Measurements from ENCODE around the gene ALOX5. TPM values are rescaled to one million over a fixed set of nuclear protein-coding genes. Genes with fewer than 3 reads are reported as not detected.
"Not testable (repeated sequence)": the region's sequence is repeated elsewhere in the genome, so short reads cannot be mapped to it uniquely, and the experiment has no call there.

Gene ALOX5
- total RNA-seq, 1 experiment from 2014 or later = 66.5 TPM

- no peak overlapping the region for H3K4me3 ChIP-seq
- DNase-seq = no peak
- H3K4me2 ChIP-seq = no peak overlapping the region
- no peaks in the 10 kb centered on the region; the same call in 1 of the 2 replicates for H3K9me3 ChIP-seq (ENCODE audit: insufficient read depth, low read depth)
- CTCF ChIA-PET = no interaction called here
- H3K4me1 ChIP-seq (replicated peaks; ENCODE audit: insufficient read depth) = no peaks in the 10 kb centered on the region; the same call in 1 of the 2 replicates
- no peaks in the 10 kb centered on the region for H3K79me2 ChIP-seq (ENCODE audit: low read depth)
- no peaks in the 10 kb centered on the region for H3F3A ChIP-seq (ENCODE audit: insufficient read depth, low read depth)
- no peak for TF ChIP-seq CTCF (conservative IDR thresholded peaks at IDR 0.05)
- no peak for TF ChIP-seq EZH2 (IDR thresholded peaks at IDR 0.05; ENCODE audit: low read depth)
- H3K36me3 ChIP-seq (ENCODE audit: low read depth) = no peaks in the 10 kb centered on the region
- H3K9me2 ChIP-seq (ENCODE audit: insufficient read depth) = no peaks in the 10 kb centered on the region
- POLR2A ChIA-PET (ENCODE audit: unreplicated experiment) = no interaction called here
- intact Hi-C loops (cut with micrococcal nuclease; ENCODE audit: unreplicated experiment) = no loop called here
- no TSS peak for BruUV-seq (replicated peaks)
- no peaks in the 10 kb centered on the region for H3K27me3 ChIP-seq (ENCODE audit: insufficient read depth, low read depth)
- no peaks in the 10 kb centered on the region for H4K20me1 ChIP-seq (ENCODE audit: insufficient read depth)
- H3K27ac ChIP-seq = no peak overlapping the region
- no peak overlapping the region for H2AFZ ChIP-seq
Measured at GRCh38 chr10:45353186-45353585, 20.8 kb upstream of the ALOX5 start.

GRCh38 chr10:45354261-45354660 is 19.8 kb upstream of the ALOX5 start:
- no peaks in the 10 kb centered on the region for H3K9me2 ChIP-seq (ENCODE audit: insufficient read depth)
- ChIA-PET CTCF (interaction anchor here (0.9 to 1.1 kb wide), 3 partner anchors 19 to 22 kb away, joined by 3 read pairs; no protein-coding TSS in a partner anchor), POLR2A (ENCODE audit: unreplicated experiment) (interaction anchor here (0.6 kb wide), 2 partner anchors 106 to 662 kb away, joined by 3 to 4 read pairs; no protein-coding TSS in a partner anchor)
- H3K27ac ChIP-seq = no peak overlapping the region
- H4K20me1 ChIP-seq (ENCODE audit: insufficient read depth) = no peaks in the 10 kb centered on the region
- BruUV-seq (replicated peaks) = no TSS peak
- H3K4me2 ChIP-seq = peak overlapping the region; percentile 13; the same call in 1 of the 2 replicates
- no peak overlapping the region for H3K4me3 ChIP-seq
- no peak for TF ChIP-seq EZH2 (IDR thresholded peaks at IDR 0.05; ENCODE audit: low read depth)
- DNase-seq = peak; percentile 62 to 82
- no peaks in the 10 kb centered on the region for H3F3A ChIP-seq (ENCODE audit: insufficient read depth, low read depth)
- no peak overlapping the region for H2AFZ ChIP-seq
- no peaks in the 10 kb centered on the region for H3K79me2 ChIP-seq (ENCODE audit: low read depth)
- intact Hi-C loops (cut with micrococcal nuclease; ENCODE audit: unreplicated experiment) = loop anchor here (1.0 kb wide), 1 partner anchor 22 kb away; no protein-coding TSS in a partner anchor
- H3K4me1 ChIP-seq (replicated peaks; ENCODE audit: insufficient read depth) = no peaks in the 10 kb centered on the region; the same call in 1 of the 2 replicates
- H3K27me3 ChIP-seq (ENCODE audit: insufficient read depth, low read depth) = no peaks in the 10 kb centered on the region
- no peaks in the 10 kb centered on the region for H3K36me3 ChIP-seq (ENCODE audit: low read depth)
- H3K9me3 ChIP-seq (ENCODE audit: insufficient read depth, low read depth) = no peaks in the 10 kb centered on the region; the same call in 1 of the 2 replicates

- Histone ChIP-seq H3K27me3 (ENCODE audit: insufficient read depth, low read depth) (no peaks in the 10 kb centered on the region), H3K9me3 (ENCODE audit: insufficient read depth, low read depth) (no peaks in the 10 kb centered on the region; the same call in 1 of the 2 replicates), H3K36me3 (ENCODE audit: low read depth) (no peaks in the 10 kb centered on the region), H4K20me1 (ENCODE audit: insufficient read depth) (no peaks in the 10 kb centered on the region), H3K4me1 (replicated peaks; ENCODE audit: insufficient read depth) (no peaks in the 10 kb centered on the region; the same call in 1 of the 2 replicates), H3K4me2 (no peak overlapping the region), H2AFZ (no peak overlapping the region), H3K79me2 (ENCODE audit: low read depth) (no peaks in the 10 kb centered on the region), H3K9me2 (ENCODE audit: insufficient read depth) (no peaks in the 10 kb centered on the region), H3K4me3 (no peak overlapping the region), H3F3A (ENCODE audit: insufficient read depth, low read depth) (no peaks in the 10 kb centered on the region), H3K27ac (no peak overlapping the region)
- no TSS peak for BruUV-seq (replicated peaks)
- intact Hi-C loops (cut with micrococcal nuclease; ENCODE audit: unreplicated experiment) = no loop called here
- no peak for DNase-seq
- ChIA-PET CTCF (no interaction called here), POLR2A (ENCODE audit: unreplicated experiment) (no interaction called here)
- TF ChIP-seq CTCF (conservative IDR thresholded peaks at IDR 0.05) (no peak), EZH2 (IDR thresholded peaks at IDR 0.05; ENCODE audit: low read depth) (no peak)
Measured at GRCh38 chr10:45355494-45355893, 18.5 kb upstream of the ALOX5 start.

- H3K27me3 ChIP-seq (ENCODE audit: insufficient read depth, low read depth); POLR2A ChIA-PET (ENCODE audit: unreplicated experiment); CTCF ChIA-PET; H3K27ac ChIP-seq; H3K4me2 ChIP-seq; H3K4me3 ChIP-seq; H2AFZ ChIP-seq; H3K9me3 ChIP-seq (ENCODE audit: insufficient read depth, low read depth); intact Hi-C loops (cut with micrococcal nuclease; ENCODE audit: unreplicated experiment); H3K4me1 ChIP-seq (replicated peaks; ENCODE audit: insufficient read depth); H3K9me2 ChIP-seq (ENCODE audit: insufficient read depth); BruUV-seq (replicated peaks); H3K36me3 ChIP-seq (ENCODE audit: low read depth); H3F3A ChIP-seq (ENCODE audit: insufficient read depth, low read depth); H4K20me1 ChIP-seq (ENCODE audit: insufficient read depth); DNase-seq; H3K79me2 ChIP-seq (ENCODE audit: low read depth): not testable (repeated sequence)
Measured at GRCh38 chr10:45358961-45359360, 15.1 kb upstream of the ALOX5 start.

DNA sequence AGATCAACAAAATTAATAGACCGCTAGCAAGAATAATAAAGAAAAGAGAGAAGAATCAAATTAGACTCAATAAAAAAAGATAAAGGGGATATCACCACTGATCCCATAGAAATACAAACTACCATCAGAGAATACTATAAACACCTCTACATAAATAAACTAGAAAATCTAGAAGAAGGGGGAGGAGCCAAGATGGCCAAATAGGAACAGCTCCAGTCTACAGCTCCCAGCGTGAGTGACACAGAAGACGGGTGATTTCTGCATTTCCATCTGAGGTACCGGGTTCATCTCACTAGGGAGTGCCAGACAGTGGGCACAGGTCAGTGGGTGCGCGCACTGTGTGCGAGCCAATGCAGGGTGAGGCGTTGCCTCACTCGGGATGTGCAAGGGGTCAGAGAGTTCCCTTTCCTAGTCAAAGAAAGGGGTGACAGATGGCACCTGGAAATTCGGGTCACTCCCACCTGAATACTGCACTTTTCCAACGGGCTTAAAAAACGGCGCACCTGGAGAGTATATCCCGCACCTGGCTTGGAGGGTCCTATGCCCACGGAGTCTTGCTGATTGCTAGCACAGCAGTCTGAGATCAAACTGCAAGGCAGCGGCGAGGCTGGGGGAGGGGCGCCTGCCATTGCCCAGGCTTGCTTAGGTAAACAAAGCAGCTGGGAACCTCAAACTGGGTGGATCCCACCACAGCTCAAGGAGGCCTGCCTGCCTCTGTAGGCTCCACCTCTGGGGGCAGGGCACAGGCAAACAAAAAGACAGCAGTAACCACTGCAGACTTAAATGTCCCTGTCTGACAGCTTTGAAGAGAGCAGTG is 11.8 kb upstream of the ALOX5 start:
- BruUV-seq (replicated peaks); H3K79me2 ChIP-seq (ENCODE audit: low read depth); H3K9me3 ChIP-seq (ENCODE audit: insufficient read depth, low read depth); H3K4me1 ChIP-seq (replicated peaks; ENCODE audit: insufficient read depth); H3F3A ChIP-seq (ENCODE audit: insufficient read depth, low read depth); H3K36me3 ChIP-seq (ENCODE audit: low read depth); CTCF ChIA-PET; H3K27ac ChIP-seq; H3K9me2 ChIP-seq (ENCODE audit: insufficient read depth); H4K20me1 ChIP-seq (ENCODE audit: insufficient read depth); POLR2A ChIA-PET (ENCODE audit: unreplicated experiment); H3K27me3 ChIP-seq (ENCODE audit: insufficient read depth, low read depth): not testable (repeated sequence)
- intact Hi-C loops (cut with micrococcal nuclease; ENCODE audit: unreplicated experiment) = loop anchor here (1.0 kb wide), 1 partner anchor 14 kb away; no protein-coding TSS in a partner anchor
- Histone ChIP-seq H2AFZ (peak overlapping the region; percentile 53; the same call in 1 of the 2 replicates), H3K4me2 (peak overlapping the region; percentile 83), H3K4me3 (peak overlapping the region; percentile 57; the same call in 1 of the 2 replicates)
- DNase-seq = peak in 1 of 2 experiments; percentile 77
